HepG2 (cell line): ENCODE measurements around the gene TTBK1. TPM values are rescaled to one million over a fixed set of nuclear protein-coding genes. Genes with fewer than 3 reads are reported as not detected.
A peak's percentile ranks its signal among the peaks of the same experiment; 100 is the strongest.

Experiments used
- ARNT ChIP-seq: fragments of 450-650 bp; IDR thresholded peaks from 2 replicates; pipeline ENCODE4 v1.6.1; 2017
- CBFB ChIP-seq: sonication (generic); formaldehyde crosslinking; IDR thresholded peaks from 2 replicates; pipeline ENCODE4 v1.4.0; 2020; ENCODE audit warnings: missing genetic modification reagents
- DPF2 ChIP-seq: sonication (generic); formaldehyde crosslinking; IDR thresholded peaks from 2 replicates; pipeline ENCODE4 v1.4.0; 2020; ENCODE audit warnings: mild to moderate bottlenecking, low read depth, missing genetic modification reagents, borderline replicate concordance
- FOXM1 ChIP-seq: sonication (generic); formaldehyde crosslinking; IDR thresholded peaks from 2 replicates; pipeline ENCODE4 v1.5.0; 2020; ENCODE audit warnings: missing genetic modification reagents
- HMGA1 ChIP-seq: sonication (generic); formaldehyde crosslinking; conservative IDR thresholded peaks from 2 replicates; pipeline ENCODE4 v1.4.0; 2020; ENCODE audit warnings: missing genetic modification reagents
- JARID2 ChIP-seq: sonication (generic); formaldehyde crosslinking; IDR thresholded peaks from 2 replicates; pipeline ENCODE4 v1.8.1; 2023; ENCODE audit warnings: missing genetic modification reagents, inconsistent platforms; ENCODE audit not compliant: insufficient replicate concordance
- KDM1A ChIP-seq: IDR thresholded peaks from 2 replicates; pipeline ENCODE4 v1.6.1; 2016; ENCODE audit warnings: missing compliant biosample characterization
- MYNN ChIP-seq: sonication (generic); formaldehyde crosslinking; IDR thresholded peaks from 2 replicates; pipeline ENCODE4 v1.4.0; 2020; ENCODE audit warnings: mild to moderate bottlenecking, low read depth, missing genetic modification reagents
- NONO ChIP-seq, 2 experiments: fragments of 450-650 bp in 1 of 2; sonication (generic) in 1 of 2; formaldehyde crosslinking in 1 of 2; IDR thresholded peaks in 1 of 2; conservative IDR thresholded peaks in 1 of 2; 2 replicates each; pipeline versions ENCODE4 v1.6.1 to v1.8.0; 2017 to 2022; ENCODE audit warnings: mild to moderate bottlenecking in 1 of 2, missing genetic modification reagents in 1 of 2, moderate library complexity in 1 of 2
- PCBP1 ChIP-seq: fragments of 200-400 bp; formaldehyde crosslinking; IDR thresholded peaks from 2 replicates; pipeline ENCODE4 v1.6.1; 2017; ENCODE audit warnings: mild to moderate bottlenecking, low read depth, low read length, borderline replicate concordance
- REXO4 ChIP-seq: sonication (generic); formaldehyde crosslinking; IDR thresholded peaks from 2 replicates; pipeline ENCODE4 v1.8.0; 2022; ENCODE audit warnings: missing genetic modification reagents, mild to moderate bottlenecking, borderline replicate concordance
- SIX4 ChIP-seq: sonication (generic); formaldehyde crosslinking; IDR thresholded peaks from 2 replicates; pipeline ENCODE4 v1.4.0; 2020; ENCODE audit warnings: missing genetic modification reagents
- TRIM24 ChIP-seq: sonication (generic); formaldehyde crosslinking; IDR thresholded peaks from 2 replicates; pipeline ENCODE4 v1.8.0; 2022; ENCODE audit warnings: mild to moderate bottlenecking, missing genetic modification reagents
- ZBTB20 ChIP-seq: sonication (generic); formaldehyde crosslinking; IDR thresholded peaks from 2 replicates; pipeline ENCODE4 v1.8.1; 2023; ENCODE audit warnings: missing genetic modification reagents, low read depth, mild to moderate bottlenecking, borderline replicate concordance
- ZNF124 ChIP-seq: sonication (generic); formaldehyde crosslinking; IDR thresholded peaks from 2 replicates; pipeline ENCODE4 v1.4.0; 2020; ENCODE audit warnings: missing genetic modification reagents
- ZNF224 ChIP-seq: sonication (generic); formaldehyde crosslinking; IDR thresholded peaks from 2 replicates; pipeline ENCODE4 v1.5.0; 2020; ENCODE audit warnings: mild to moderate bottlenecking, missing genetic modification reagents
- ZNF264 ChIP-seq: sonication (generic); formaldehyde crosslinking; IDR thresholded peaks from 2 replicates; pipeline ENCODE4 v1.4.0; 2020; ENCODE audit warnings: missing genetic modification reagents
- ZNF670 ChIP-seq: sonication (generic); formaldehyde crosslinking; IDR thresholded peaks from 2 replicates; pipeline ENCODE4 v1.8.0; 2022; ENCODE audit warnings: mild to moderate bottlenecking, missing genetic modification reagents, borderline replicate concordance
- ZNF772 ChIP-seq: sonication (generic); formaldehyde crosslinking; IDR thresholded peaks from 2 replicates; pipeline ENCODE4 v1.5.0; 2020; ENCODE audit warnings: mild to moderate bottlenecking, missing genetic modification reagents
- ZNF776 ChIP-seq: sonication (generic); formaldehyde crosslinking; IDR thresholded peaks from 2 replicates; pipeline ENCODE4 v1.4.0; 2020; ENCODE audit warnings: mild to moderate bottlenecking, missing genetic modification reagents
- ZNF792 ChIP-seq: IDR thresholded peaks from 2 replicates; pipeline ENCODE4 v1.6.1; 2016
- ZNF891 ChIP-seq: sonication (generic); formaldehyde crosslinking; IDR thresholded peaks from 2 replicates; pipeline ENCODE4 v1.5.0; 2020; ENCODE audit warnings: mild to moderate bottlenecking, missing genetic modification reagents
- polyA plus RNA-seq, 8 experiments: library from polyadenylated mRNA; depleted of rRNA in 3 of 8; stranded (reverse) in 7 of 8; unstranded in 1 of 8; fragments of >200 nt; fragmentation: Illumina TruSeq in 4 of 8; extraction: Trizol in 4 of 8; gene quantifications; 2 replicates each; pipeline versions ENCODE4 v1.2.1 to v1.2.3, GENCODE V29; 2011 to 2016; ENCODE audit warnings: low read depth in 4 of 8, missing spikeins in 1 of 8, mixed read lengths in 1 of 8; ENCODE audit not compliant: insufficient read depth in 1 of 8
- total RNA-seq, 5 experiments: library from RNA; depleted of rRNA; stranded (reverse); fragments of >200 nt; fragmentation: Illumina TruSeq; extraction: Trizol; gene quantifications; 2 replicates each; pipeline ENCODE4 v1.2.3, GENCODE V29; 2016; ENCODE audit warnings: low read depth in 1 of 5
- TF ChIP-seq, protein P1 (sequence below): sonication (generic); formaldehyde crosslinking; IDR thresholded peaks from 2 replicates; pipeline ENCODE4 v1.4.0; 2020; ENCODE audit warnings: missing genetic modification reagents
- TF ChIP-seq, protein P2 (sequence below): sonication (generic); formaldehyde crosslinking; IDR thresholded peaks from 2 replicates; pipeline ENCODE4 v1.5.0; 2020; ENCODE audit warnings: missing genetic modification reagents
- TF ChIP-seq, protein P3 (sequence below): sonication (generic); formaldehyde crosslinking; IDR thresholded peaks from 2 replicates; pipeline ENCODE4 v1.5.1; 2020; ENCODE audit warnings: missing genetic modification reagents, mild to moderate bottlenecking, borderline replicate concordance
- TF ChIP-seq, protein P4 (sequence below): IDR thresholded peaks from 2 replicates; pipeline ENCODE4 v1.6.1; 2012; ENCODE audit warnings: inconsistent platforms

TTBK1 gene
- total and polyA plus RNA-seq, 2 of the 13 experiments (the other 11 are each of a cell fraction or from before 2014, with no cell fraction given) = 0.24 to 0.33 TPM

DNA sequence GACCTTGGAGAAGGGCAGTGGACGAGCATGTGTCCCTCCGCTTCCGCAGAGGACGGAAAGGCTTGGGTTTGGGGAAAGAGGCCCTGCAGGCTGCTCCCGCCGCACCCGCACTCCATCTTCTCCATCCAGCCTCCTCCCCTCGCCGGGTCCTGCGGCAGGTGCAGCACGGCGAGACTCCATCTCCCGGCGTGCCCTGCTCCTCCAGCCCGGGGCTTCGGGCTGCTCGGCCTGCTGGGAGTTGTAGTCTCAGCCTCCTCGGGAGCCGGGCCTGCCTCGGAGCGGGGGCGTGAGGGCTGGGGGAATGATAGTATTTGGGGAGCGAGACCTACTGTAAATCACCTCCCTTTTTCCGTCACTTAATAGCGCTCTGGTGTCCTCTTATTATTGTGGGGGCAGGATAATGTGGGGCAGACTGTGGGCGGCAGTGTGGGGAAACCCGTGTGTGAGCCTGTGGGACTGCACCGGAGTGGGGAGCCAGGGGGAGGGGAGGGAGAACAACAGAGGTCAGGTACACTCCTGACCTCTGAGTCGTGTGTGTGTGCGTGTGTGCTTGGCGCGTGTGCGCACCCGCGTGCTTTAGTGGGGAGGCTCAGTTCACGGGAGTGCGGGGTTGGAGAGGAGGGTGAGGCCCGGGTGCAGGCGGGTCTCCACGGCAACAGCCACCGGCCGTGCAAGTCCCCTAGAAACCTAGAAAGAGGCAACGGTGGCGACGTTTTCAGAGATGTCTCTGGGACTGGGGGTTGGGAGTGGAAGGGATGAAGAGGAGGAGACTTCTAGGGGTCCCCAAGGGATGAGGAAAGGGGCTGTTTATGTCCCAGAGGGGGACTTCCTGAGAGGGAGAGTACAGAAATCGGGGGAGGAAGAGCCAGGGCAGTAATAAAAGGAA, 4.1 kb downstream of the TTBK1 start (continued):
- TF ChIP-seq, protein P1, sequence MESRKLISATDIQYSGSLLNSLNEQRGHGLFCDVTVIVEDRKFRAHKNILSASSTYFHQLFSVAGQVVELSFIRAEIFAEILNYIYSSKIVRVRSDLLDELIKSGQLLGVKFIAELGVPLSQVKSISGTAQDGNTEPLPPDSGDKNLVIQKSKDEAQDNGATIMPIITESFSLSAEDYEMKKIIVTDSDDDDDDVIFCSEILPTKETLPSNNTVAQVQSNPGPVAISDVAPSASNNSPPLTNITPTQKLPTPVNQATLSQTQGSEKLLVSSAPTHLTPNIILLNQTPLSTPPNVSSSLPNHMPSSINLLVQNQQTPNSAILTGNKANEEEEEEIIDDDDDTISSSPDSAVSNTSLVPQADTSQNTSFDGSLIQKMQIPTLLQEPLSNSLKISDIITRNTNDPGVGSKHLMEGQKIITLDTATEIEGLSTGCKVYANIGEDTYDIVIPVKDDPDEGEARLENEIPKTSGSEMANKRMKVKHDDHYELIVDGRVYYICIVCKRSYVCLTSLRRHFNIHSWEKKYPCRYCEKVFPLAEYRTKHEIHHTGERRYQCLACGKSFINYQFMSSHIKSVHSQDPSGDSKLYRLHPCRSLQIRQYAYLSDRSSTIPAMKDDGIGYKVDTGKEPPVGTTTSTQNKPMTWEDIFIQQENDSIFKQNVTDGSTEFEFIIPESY (CRISPR knock-in tag) = peak; percentile 78; the same call in 1 of the 2 replicates
- TF ChIP-seq ZNF772 (CRISPR knock-in tag) (no peak), ZNF670 (peak; percentile 54; the same call in 1 of the 2 replicates), FOXM1 (no peak), ZNF124 (0 out of 2 replicates have a peak, but pooled peaks have one; percentile 34), KDM1A (CRISPR knock-in tag) (peak; percentile 48; the same call in 1 of the 2 replicates), ZNF792 (CRISPR knock-in tag) (no peak), ZNF891 (CRISPR knock-in tag) (0 out of 2 replicates have a peak, but pooled peaks have one; percentile 65), ZNF224 (CRISPR knock-in tag) (no peak), CBFB (CRISPR knock-in tag) (peak; percentile 67; the same call in 1 of the 2 replicates), ZNF264 (CRISPR knock-in tag) (no peak), NONO (IDR thresholded peaks at IDR 0.05) (no peak), NONO (CRISPR knock-in tag; conservative IDR thresholded peaks at IDR 0.05) (peak; percentile 74), MYNN (CRISPR knock-in tag) (no peak), SIX4 (CRISPR knock-in tag) (no peak), TRIM24 (no peak), ZNF776 (CRISPR knock-in tag) (no peak), REXO4 (CRISPR knock-in tag) (no peak), DPF2 (CRISPR knock-in tag) (no peak), PCBP1 (peak; percentile 94), ZBTB20 (CRISPR knock-in tag) (no peak; the same call in 1 of the 2 replicates), ARNT (no peak), HMGA1 (CRISPR knock-in tag) (no peak), JARID2 (CRISPR knock-in tag) (no peak)
- TF ChIP-seq, protein P2, sequence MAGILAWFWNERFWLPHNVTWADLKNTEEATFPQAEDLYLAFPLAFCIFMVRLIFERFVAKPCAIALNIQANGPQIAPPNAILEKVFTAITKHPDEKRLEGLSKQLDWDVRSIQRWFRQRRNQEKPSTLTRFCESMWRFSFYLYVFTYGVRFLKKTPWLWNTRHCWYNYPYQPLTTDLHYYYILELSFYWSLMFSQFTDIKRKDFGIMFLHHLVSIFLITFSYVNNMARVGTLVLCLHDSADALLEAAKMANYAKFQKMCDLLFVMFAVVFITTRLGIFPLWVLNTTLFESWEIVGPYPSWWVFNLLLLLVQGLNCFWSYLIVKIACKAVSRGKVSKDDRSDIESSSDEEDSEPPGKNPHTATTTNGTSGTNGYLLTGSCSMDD (CRISPR knock-in tag) = no peak
- TF ChIP-seq, protein P3, sequence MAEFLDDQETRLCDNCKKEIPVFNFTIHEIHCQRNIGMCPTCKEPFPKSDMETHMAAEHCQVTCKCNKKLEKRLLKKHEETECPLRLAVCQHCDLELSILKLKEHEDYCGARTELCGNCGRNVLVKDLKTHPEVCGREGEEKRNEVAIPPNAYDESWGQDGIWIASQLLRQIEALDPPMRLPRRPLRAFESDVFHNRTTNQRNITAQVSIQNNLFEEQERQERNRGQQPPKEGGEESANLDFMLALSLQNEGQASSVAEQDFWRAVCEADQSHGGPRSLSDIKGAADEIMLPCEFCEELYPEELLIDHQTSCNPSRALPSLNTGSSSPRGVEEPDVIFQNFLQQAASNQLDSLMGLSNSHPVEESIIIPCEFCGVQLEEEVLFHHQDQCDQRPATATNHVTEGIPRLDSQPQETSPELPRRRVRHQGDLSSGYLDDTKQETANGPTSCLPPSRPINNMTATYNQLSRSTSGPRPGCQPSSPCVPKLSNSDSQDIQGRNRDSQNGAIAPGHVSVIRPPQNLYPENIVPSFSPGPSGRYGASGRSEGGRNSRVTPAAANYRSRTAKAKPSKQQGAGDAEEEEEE (CRISPR knock-in tag) = peak; percentile 77; the same call in 1 of the 2 replicates
- TF ChIP-seq, protein P4, sequence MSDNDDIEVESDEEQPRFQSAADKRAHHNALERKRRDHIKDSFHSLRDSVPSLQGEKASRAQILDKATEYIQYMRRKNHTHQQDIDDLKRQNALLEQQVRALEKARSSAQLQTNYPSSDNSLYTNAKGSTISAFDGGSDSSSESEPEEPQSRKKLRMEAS = peak; percentile 67; the same call in 1 of the 2 replicates
